ENCODE measurements around the gene OR8K1.

The OR8K1 gene

DNA sequence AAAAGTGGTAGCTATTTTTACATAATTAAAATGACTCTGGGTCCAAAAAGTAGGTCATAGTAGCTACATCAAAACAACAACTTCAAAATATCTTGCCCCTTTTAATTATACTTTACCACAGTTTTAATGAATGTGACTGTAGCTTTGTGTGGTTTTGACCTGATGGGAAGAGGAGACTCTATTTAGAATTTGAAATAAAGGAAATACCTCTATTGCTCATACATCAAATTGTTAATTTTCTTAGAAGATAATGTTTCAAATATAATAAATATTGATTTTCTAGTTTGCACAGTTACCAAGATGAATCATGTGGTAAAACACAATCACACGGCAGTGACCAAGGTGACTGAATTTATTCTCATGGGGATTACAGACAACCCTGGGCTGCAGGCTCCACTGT is at the start of gene OR8K1:
OR8K1 (plus strand) TSS at position 301 of the 400 bp plus-strand sequence; CDS start at position 301, 0 bp downstream.
- no peak for DNase-seq (ENCODE audit: low read depth)

- DNase-seq (ENCODE audit: low read depth): no peak
These were observed 48.9 kb upstream of the OR8K1 start for GRCh38 chr11:56296898-56297297.

DNA sequence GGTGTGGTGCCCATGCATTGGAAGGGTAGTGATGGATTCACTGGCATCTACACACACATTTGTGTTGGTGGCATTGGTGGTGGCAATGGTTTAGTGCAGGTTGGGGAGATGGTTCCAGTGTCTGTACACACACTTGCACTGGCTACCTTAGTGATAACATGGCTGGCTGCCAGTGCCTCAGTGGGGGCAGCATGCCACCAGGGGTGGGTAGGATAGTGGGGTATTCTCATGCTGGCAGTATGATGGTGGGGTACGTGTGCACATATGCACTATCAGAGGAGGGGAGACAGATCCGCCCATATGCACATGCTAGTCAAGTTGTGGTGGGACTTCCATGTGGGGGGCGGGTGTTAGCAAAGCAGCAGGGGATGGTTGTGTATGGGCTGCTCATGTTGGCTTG is 38.0 kb upstream of the OR8K1 start:
- DNase-seq (ENCODE audit: low read depth): no peak

DNA sequence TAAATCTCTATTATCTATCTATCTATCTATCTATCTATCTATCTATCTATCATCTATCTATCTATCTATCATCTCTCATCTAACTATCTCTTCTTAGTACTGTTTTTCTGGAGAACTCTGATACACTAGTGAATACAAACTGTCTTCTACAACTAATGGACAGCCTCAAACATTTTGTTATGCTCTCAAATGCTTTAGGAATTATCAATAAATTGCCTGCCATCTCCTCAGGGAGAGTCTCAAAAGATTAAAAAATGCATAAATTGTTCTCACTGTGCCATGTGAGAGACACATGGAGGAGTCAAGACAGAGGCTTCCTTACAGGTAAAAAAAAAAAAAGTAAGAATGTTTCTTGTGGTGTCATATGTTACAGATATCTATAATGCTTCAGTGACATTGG is 31.0 kb upstream of the OR8K1 start, which contains the start of gene OR8K3:
OR8K3 (plus strand) TSS at position 301 of the 400 bp plus-strand sequence. CDS start 3,163 bp downstream, outside the sequence.
- DNase-seq (ENCODE audit: low read depth): no peak

GRCh38 chr11:56331861-56332491 is 13.9 kb upstream of the OR8K1 start:
- no peak for DNase-seq (ENCODE audit: low read depth)

DNA sequence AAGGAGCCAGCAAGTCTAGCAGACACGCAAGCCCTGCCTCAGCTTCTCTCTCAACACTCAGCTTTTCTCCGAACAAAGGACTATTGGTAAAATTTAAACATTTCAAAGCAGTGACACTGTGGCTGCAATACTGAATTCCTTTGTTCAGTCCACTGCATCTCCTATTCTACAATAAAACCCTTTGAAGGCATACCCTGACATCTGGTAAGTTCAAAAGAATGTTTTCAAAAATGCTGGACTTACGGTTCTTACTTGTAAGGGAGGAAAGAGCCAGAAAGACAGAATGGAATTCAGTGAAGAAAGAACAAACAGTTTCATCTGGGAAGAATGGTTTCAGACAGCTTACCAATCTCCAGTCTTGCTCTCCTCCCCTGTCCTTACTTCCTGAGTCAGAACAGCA is 12.7 kb upstream of the OR8K1 start:
- no peak for DNase-seq (ENCODE audit: low read depth)

GRCh38 chr11:56340289-56340688 is 5.5 kb upstream of the OR8K1 start:
- no peak for DNase-seq (ENCODE audit: low read depth)

GRCh38 chr11:56353991-56354390 is 8.2 kb downstream of the OR8K1 start, which contains the start of gene OR8J1:
OR8J1 (plus strand) TSS chr11:56354291; CDS start chr11:56360247, 5,956 bp downstream.
- DNase-seq (ENCODE audit: low read depth): no peak

DNA sequence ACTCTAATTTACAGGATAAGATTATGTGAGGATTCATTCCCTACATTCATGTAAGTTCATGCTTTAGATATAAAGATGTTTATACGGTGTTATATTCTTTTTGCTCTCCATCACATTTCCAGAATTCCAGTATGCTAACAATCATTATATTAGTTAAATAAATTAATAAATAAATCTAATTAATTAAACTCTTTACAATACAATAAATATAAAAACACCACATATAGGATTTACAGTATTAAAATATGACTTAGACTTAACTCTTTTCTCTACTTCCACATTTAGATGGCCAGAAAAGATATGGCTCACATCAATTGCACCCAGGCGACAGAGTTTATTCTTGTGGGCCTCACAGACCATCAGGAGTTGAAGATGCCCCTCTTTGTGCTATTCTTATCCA is 29.5 kb downstream of the OR8K1 start, which contains the start of gene OR8U1:
OR8U1 (plus strand) TSS at position 301 of the 400 bp plus-strand sequence; CDS start at position 301, 0 bp downstream.
- no peak for DNase-seq (ENCODE audit: low read depth)

- no peak for DNase-seq (ENCODE audit: low read depth)
These were observed 34.3 kb downstream of the OR8K1 start for GRCh38 chr11:56380120-56380519.

DNA sequence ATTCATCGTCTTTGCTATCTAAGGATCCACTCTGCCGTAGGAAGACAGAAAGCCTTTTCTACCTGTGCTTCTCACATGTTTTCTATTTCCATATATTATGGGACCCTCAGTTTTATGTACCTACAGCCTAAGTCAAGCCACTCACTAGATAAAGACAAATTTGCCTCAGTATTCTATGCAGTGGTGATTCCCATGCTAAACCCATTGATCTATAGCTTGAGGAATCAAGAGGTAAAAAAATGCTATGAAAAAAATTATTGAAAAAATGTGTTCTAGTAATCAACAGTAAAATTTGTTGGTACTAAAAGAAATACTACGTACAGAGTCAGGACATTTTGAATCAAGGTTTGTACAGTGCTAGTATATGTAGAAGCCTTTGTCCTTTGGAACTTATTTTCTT is 48.5 kb downstream of the OR8K1 start:
- no peak for DNase-seq (ENCODE audit: low read depth)

- DNase-seq (ENCODE audit: low read depth): no peak
These were observed 50.2 kb downstream of the OR8K1 start for GRCh38 chr11:56396047-56396446.

All from activated T-cell treated with anti-CD3 and anti-CD28 coated beads for 48 hours (primary cell).